ENCODE measurements around the gene MINDY4. TPM values are rescaled to one million over a fixed set of nuclear protein-coding genes. Genes with fewer than 3 reads are reported as not detected.

The MINDY4 gene
- total and polyA plus RNA-seq, 4 donors, result 0.93 to 6.1 (median 1.9) TPM

- Histone ChIP-seq H3K27me3 (ENCODE audit: control insufficient read depth in 4 of 4, insufficient read depth in 4 of 4, low read length in 3 of 4) (no peaks in the 10 kb centered on the region), H3K4me1 (ENCODE audit: control insufficient read depth in 4 of 4, insufficient read depth in 4 of 4, low read length in 3 of 4) (no peaks in the 10 kb centered on the region), H3K9ac (ENCODE audit: low read depth in 1 of 2, low read length in 2 of 2) (no peak overlapping the region), H3K36me3 (ENCODE audit: control insufficient read depth in 4 of 4, insufficient read depth in 3 of 4, low read depth in 1 of 4, low read length in 3 of 4) (no peaks in the 10 kb centered on the region), H3K9me3 (ENCODE audit: control insufficient read depth in 4 of 4, low read length in 3 of 4) (no peaks in the 10 kb centered on the region), H3K4me3 (ENCODE audit: low read depth in 1 of 3, low read length in 3 of 3) (no peak overlapping the region), H3K27ac (ENCODE audit: low read depth in 1 of 2, low read length in 2 of 2) (no peak overlapping the region)
- no peak for DNase-seq (ENCODE audit: low spot score)
- WGBS, result 84% methylated on average over 6 of the region's 6 CpGs
- TF ChIP-seq CTCF (IDR thresholded peaks at IDR 0.05; ENCODE audit: low read depth, low read length, missing input control) (no peak), SP1 (IDR thresholded peaks at IDR 0.05) (no peak), TAF1 (conservative IDR thresholded peaks at IDR 0.05) (no peak), GABPA (IDR thresholded peaks at IDR 0.05 in 1 of 2, conservative IDR thresholded peaks at IDR 0.05 in 1 of 2) (no peak), FOXA1 (IDR thresholded peaks at IDR 0.05) (no peak), HNF4A (conservative IDR thresholded peaks at IDR 0.05) (no peak), EGR1 (IDR thresholded peaks at IDR 0.05; ENCODE audit: low read depth in 2 of 2) (no peak), NR2F2 (IDR thresholded peaks at IDR 0.05) (no peak), FOXA2 (IDR thresholded peaks at IDR 0.05) (no peak), JUND (IDR thresholded peaks at IDR 0.05) (no peak), RAD21 (IDR thresholded peaks at IDR 0.05) (no peak), HNF4G (IDR thresholded peaks at IDR 0.05) (no peak), RXRA (IDR thresholded peaks at IDR 0.05) (no peak), REST (IDR thresholded peaks at IDR 0.05) (no peak)
- TF ChIP-seq, protein P1, sequence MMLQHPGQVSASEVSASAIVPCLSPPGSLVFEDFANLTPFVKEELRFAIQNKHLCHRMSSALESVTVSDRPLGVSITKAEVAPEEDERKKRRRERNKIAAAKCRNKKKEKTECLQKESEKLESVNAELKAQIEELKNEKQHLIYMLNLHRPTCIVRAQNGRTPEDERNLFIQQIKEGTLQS (IDR thresholded peaks at IDR 0.05), result no peak
- TF ChIP-seq, protein P2, sequence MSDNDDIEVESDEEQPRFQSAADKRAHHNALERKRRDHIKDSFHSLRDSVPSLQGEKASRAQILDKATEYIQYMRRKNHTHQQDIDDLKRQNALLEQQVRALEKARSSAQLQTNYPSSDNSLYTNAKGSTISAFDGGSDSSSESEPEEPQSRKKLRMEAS (IDR thresholded peaks at IDR 0.05), result no peak
Observed at GRCh38 chr7:30932562-30932961, 161.3 kb downstream of the MINDY4 start.

DNA sequence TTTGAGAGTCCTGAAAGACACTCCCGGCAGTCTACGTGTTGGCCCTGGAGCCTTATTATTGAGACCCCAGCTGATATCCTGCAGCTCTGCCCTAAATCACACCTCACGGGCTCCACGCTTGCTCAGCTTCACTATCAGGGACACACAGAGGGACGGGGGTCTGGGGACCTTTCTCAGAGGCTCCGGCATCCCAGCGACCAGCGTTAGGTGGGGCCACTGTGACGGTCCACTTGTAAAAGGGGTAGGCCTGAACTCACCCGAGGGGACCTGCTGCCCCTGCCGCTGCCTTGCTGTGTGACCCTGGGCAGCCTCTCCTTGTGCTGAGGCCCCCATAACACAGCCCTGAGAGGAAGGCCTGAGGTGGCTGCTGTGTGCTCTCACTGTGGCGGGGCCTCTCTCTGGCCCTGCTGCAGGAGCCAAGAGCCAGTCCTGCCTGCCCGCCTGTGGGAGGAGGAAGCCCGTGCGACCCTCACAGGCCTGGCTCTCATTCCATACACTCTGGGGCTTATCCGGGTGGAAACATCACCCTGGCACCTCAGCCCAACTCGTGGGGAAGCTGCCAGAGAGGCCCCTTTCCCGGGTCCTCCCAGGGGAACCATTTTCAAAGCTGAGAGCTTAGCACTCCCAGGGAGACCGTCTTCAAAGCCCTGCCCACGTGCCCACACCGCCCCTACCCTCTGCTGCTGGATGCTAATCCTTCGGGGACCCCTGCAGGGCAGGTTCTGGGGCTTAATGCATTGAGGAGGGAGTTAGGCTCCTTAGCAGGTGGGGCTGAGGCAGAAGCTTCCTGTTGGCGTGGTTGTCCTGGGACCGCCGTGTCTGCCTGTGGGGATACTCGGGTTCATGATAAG is 162.1 kb downstream of the MINDY4 start:
- no peak for DNase-seq (ENCODE audit: low spot score)
- H3K36me3 ChIP-seq (ENCODE audit: control insufficient read depth in 4 of 4, insufficient read depth in 3 of 4, low read depth in 1 of 4, low read length in 3 of 4), result no peaks in the 10 kb centered on the region

More for the DNA sequence above, 162.1 kb downstream of the MINDY4 start:
- H3K9me3 ChIP-seq (ENCODE audit: control insufficient read depth in 4 of 4, low read length in 3 of 4), result no peaks in the 10 kb centered on the region
- no peak for TF ChIP-seq TAF1 (conservative IDR thresholded peaks at IDR 0.05)
- WGBS, result 87% methylated on average over 26 of the region's 26 CpGs
- no peak overlapping the region for H3K9ac ChIP-seq (ENCODE audit: low read depth in 1 of 2, low read length in 2 of 2)
- no peak overlapping the region for H3K27ac ChIP-seq (ENCODE audit: low read depth in 1 of 2, low read length in 2 of 2)
- no peaks in the 10 kb centered on the region for H3K4me1 ChIP-seq (ENCODE audit: control insufficient read depth in 4 of 4, insufficient read depth in 4 of 4, low read length in 3 of 4)
- no peaks in the 10 kb centered on the region for H3K27me3 ChIP-seq (ENCODE audit: control insufficient read depth in 4 of 4, insufficient read depth in 4 of 4, low read length in 3 of 4)
- H3K4me3 ChIP-seq (ENCODE audit: low read depth in 1 of 3, low read length in 3 of 3), result no peak overlapping the region
